Type B pancreatic cell (in vitro differentiated cells): ENCODE data around the gene CTSA. TPM values are rescaled to one million over a fixed set of nuclear protein-coding genes. Genes with fewer than 3 reads are reported as not detected.

Experiments
- DNase-seq: peaks from one replicate; pipeline ENCODE4 v3.0.0; 2021; ENCODE audit warnings: mixed read lengths; ENCODE audit not compliant: unreplicated experiment; ENCODE audit errors: extremely low spot score
- H3K27ac Mint-ChIP-seq: 2 replicates; pipeline ENCODE4 v1.8.0; 2021; ENCODE audit warnings: mild to moderate bottlenecking, mixed read lengths
- H3K27me3 Mint-ChIP-seq: 2 replicates; pipeline ENCODE4 v1.8.0; 2021; ENCODE audit warnings: mixed read lengths
- H3K36me3 Mint-ChIP-seq: 2 replicates; pipeline ENCODE4 v1.8.0; 2021; ENCODE audit warnings: mixed read lengths
- H3K4me1 Mint-ChIP-seq: one replicate; pipeline ENCODE4 v1.8.0; 2021; ENCODE audit warnings: mixed read lengths; ENCODE audit not compliant: unreplicated experiment
- H3K4me3 Mint-ChIP-seq: 2 replicates; pipeline ENCODE4 v1.8.0; 2021; ENCODE audit warnings: mild to moderate bottlenecking, mixed read lengths
- H3K9me3 Mint-ChIP-seq: 2 replicates; pipeline ENCODE4 v1.8.0; 2021; ENCODE audit warnings: mixed read lengths
- CTCF ChIP-seq: fragments of 200-600 bp; sonication (generic); conservative IDR thresholded peaks from 2 replicates; pipeline ENCODE4 v1.5.0; 2021; ENCODE audit warnings: antibody characterized with exemption, mild to moderate bottlenecking
- total RNA-seq: library from RNA; stranded (reverse); gene quantifications from 2 replicates; pipeline ENCODE4 v1.2.1, GENCODE V29; 2021; ENCODE audit warnings: low replicate concordance

Gene CTSA
- total RNA-seq, 1 donor from 2014 or later = 142 TPM

GRCh38 chr20:45920462-45921336, 29.6 kb downstream of the CTSA start:
- TF ChIP-seq CTCF = no peak
- H3K4me3 Mint-ChIP-seq = no peak overlapping the region
- H3K27ac Mint-ChIP-seq = no peak overlapping the region
- no peaks in the 10 kb centered on the region for H3K36me3 Mint-ChIP-seq
- no peak for DNase-seq
- peaks cover 22% of the 10 kb centered on the region for H3K4me1 Mint-ChIP-seq
- peaks cover 13% of the 10 kb centered on the region for H3K27me3 Mint-ChIP-seq
- no peaks in the 10 kb centered on the region for H3K9me3 Mint-ChIP-seq

- H3K9me3 Mint-ChIP-seq = no peaks in the 10 kb centered on the region
- H3K27me3 Mint-ChIP-seq = peaks cover 13% of the 10 kb centered on the region
- H3K4me1 Mint-ChIP-seq = peaks cover 22% of the 10 kb centered on the region
Observed at GRCh38 chr20:45921337-45922189, 30.4 kb downstream of the CTSA start.

GRCh38 chr20:45924391-45925261, 33.5 kb downstream of the CTSA start:
- TF ChIP-seq CTCF = no peak
- Mint-ChIP-seq H3K27ac (peak overlapping the region; percentile 62), H3K4me3 (peak overlapping the region; percentile 13), H3K9me3 (no peaks in the 10 kb centered on the region), H3K4me1 (peaks cover 22% of the 10 kb centered on the region), H3K27me3 (peaks cover 10% of the 10 kb centered on the region), H3K36me3 (no peaks in the 10 kb centered on the region)
- DNase-seq = no peak

More at GRCh38 chr20:45921337-45922189, 30.4 kb downstream of the CTSA start:
- TF ChIP-seq CTCF = no peak
- no peak for DNase-seq
- Mint-ChIP-seq H3K4me3 (no peak overlapping the region), H3K27ac (no peak overlapping the region), H3K36me3 (no peaks in the 10 kb centered on the region)

- H3K4me1 Mint-ChIP-seq = peaks cover 16% of the 10 kb centered on the region
- TF ChIP-seq CTCF = no peak
- no peak for DNase-seq
- no peak overlapping the region for H3K4me3 Mint-ChIP-seq
- H3K27me3 Mint-ChIP-seq = peaks cover 6% of the 10 kb centered on the region
- H3K36me3 Mint-ChIP-seq = no peaks in the 10 kb centered on the region
- no peak overlapping the region for H3K27ac Mint-ChIP-seq
- H3K9me3 Mint-ChIP-seq = no peaks in the 10 kb centered on the region
Observed at GRCh38 chr20:45925821-45926506, 34.8 kb downstream of the CTSA start.

GRCh38 chr20:45926731-45927070, 35.6 kb downstream of the CTSA start:
- TF ChIP-seq CTCF = no peak
- H3K27ac Mint-ChIP-seq = no peak overlapping the region
- no peaks in the 10 kb centered on the region for H3K36me3 Mint-ChIP-seq
- H3K4me1 Mint-ChIP-seq = peaks cover 13% of the 10 kb centered on the region
- H3K27me3 Mint-ChIP-seq = peaks cover 2% of the 10 kb centered on the region
- no peaks in the 10 kb centered on the region for H3K9me3 Mint-ChIP-seq
- no peak for DNase-seq
- H3K4me3 Mint-ChIP-seq = no peak overlapping the region
